ENCODE data around the gene ZNF554.
"Not testable (repeated sequence)": the region's sequence is repeated elsewhere in the genome, so short reads cannot be mapped to it uniquely, and the experiment has no call there.

ZNF554 gene

DNA sequence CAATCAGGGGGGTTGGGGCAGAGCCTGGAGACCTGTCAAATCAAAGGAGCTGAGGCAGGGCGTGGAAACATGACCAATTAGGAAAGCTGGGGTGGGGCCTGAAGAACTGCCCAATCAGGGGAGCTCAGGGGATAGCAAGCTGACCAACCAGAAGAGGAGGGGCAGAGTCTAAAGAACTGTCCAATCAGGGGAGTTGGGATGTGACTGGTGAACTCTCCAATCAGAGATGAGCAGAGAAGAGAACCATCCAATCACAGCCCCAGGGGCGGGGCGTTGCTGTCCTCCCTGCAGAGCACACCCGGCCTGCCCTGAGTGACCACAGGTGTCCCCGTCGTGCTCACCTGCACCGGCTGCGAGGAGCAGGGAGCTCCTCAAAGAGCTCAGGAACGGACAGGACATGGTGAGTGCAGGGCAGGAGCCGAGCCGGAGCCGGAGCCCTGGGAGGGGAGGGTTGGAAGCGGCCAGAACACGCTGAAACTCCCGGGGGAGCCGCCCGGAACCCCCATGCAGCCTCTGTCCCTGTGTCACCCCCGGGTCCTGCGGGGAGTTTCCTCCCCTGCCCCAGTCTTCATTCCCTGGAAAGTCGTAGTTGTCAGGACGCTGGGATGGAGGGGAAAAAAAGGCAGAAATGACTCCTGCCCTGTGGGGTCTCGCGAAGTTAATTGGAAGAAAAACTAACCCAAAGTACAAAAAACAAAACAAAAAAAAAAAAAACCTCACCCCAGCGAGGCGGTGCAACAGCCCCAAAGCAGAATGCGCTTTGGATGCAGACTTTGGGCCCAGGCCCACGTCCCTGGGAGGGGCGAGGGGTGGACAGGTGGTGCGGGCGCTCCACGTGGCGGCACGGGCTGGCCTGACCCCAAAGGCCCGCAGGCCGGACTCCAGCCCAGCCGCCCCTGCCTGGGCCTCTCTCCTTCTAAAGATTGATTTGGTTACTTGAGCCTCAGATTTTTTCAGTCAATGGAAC is 47.6 kb downstream of the ZNF554 start, which contains the start of gene ZNF556:
Gene ZNF556 (plus strand): TSS at position 311 of the 967 bp plus-strand sequence. CDS start 87 bp downstream, at position 398.
- no peak for DNase-seq (ENCODE audit: low read depth in 1 of 2, low spot score in 1 of 2)
- TF ChIP-seq, protein P1, sequence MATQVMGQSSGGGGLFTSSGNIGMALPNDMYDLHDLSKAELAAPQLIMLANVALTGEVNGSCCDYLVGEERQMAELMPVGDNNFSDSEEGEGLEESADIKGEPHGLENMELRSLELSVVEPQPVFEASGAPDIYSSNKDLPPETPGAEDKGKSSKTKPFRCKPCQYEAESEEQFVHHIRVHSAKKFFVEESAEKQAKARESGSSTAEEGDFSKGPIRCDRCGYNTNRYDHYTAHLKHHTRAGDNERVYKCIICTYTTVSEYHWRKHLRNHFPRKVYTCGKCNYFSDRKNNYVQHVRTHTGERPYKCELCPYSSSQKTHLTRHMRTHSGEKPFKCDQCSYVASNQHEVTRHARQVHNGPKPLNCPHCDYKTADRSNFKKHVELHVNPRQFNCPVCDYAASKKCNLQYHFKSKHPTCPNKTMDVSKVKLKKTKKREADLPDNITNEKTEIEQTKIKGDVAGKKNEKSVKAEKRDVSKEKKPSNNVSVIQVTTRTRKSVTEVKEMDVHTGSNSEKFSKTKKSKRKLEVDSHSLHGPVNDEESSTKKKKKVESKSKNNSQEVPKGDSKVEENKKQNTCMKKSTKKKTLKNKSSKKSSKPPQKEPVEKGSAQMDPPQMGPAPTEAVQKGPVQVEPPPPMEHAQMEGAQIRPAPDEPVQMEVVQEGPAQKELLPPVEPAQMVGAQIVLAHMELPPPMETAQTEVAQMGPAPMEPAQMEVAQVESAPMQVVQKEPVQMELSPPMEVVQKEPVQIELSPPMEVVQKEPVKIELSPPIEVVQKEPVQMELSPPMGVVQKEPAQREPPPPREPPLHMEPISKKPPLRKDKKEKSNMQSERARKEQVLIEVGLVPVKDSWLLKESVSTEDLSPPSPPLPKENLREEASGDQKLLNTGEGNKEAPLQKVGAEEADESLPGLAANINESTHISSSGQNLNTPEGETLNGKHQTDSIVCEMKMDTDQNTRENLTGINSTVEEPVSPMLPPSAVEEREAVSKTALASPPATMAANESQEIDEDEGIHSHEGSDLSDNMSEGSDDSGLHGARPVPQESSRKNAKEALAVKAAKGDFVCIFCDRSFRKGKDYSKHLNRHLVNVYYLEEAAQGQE (IDR thresholded peaks at IDR 0.05; ENCODE audit: insufficient replicate concordance, low read depth), result no peak
- TF ChIP-seq GABPA (IDR thresholded peaks at IDR 0.05; ENCODE audit: low read depth), result no peak
- TF ChIP-seq, protein P2, sequence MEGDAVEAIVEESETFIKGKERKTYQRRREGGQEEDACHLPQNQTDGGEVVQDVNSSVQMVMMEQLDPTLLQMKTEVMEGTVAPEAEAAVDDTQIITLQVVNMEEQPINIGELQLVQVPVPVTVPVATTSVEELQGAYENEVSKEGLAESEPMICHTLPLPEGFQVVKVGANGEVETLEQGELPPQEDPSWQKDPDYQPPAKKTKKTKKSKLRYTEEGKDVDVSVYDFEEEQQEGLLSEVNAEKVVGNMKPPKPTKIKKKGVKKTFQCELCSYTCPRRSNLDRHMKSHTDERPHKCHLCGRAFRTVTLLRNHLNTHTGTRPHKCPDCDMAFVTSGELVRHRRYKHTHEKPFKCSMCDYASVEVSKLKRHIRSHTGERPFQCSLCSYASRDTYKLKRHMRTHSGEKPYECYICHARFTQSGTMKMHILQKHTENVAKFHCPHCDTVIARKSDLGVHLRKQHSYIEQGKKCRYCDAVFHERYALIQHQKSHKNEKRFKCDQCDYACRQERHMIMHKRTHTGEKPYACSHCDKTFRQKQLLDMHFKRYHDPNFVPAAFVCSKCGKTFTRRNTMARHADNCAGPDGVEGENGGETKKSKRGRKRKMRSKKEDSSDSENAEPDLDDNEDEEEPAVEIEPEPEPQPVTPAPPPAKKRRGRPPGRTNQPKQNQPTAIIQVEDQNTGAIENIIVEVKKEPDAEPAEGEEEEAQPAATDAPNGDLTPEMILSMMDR (IDR thresholded peaks at IDR 0.05; ENCODE audit: insufficient read depth, low read length), result no peak
- no peak for TF ChIP-seq SPI1 (IDR thresholded peaks at IDR 0.05; ENCODE audit: borderline replicate concordance, low read depth)
- TF ChIP-seq POLR2AphosphoS5 (IDR thresholded peaks at IDR 0.05; ENCODE audit: low read depth), result no peak
- H3K27me3 ChIP-seq (ENCODE audit: insufficient read depth, poor library complexity, severe bottlenecking), result no peaks in the 10 kb centered on the region
- H3K27ac ChIP-seq (replicated peaks), result no peak within 1 kb of the TSS
- no peak within 1 kb of the TSS for H3K4me3 ChIP-seq (replicated peaks; ENCODE audit: insufficient read depth, low read length)

DNA sequence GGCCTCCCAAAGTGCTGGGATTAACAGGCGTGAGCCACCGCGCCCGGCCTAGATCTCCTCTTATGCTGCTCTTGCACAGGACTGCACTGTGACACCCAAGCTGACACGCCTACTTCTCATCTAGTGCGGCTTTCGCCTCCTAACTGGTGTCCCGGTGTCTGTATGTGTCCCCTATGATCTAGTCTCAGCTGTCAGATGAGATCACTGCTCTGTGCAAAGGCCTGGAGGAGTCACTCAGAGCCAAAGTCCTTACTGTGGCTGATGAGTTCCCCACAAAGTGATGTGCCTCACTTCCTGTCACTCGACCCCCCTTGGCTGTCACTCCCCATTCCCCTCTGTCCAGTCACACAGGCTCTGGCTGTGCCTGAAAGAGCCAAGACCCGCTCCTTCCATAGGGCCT is 50.0 kb downstream of the ZNF554 start:
- no peak overlapping the region for H3K27ac ChIP-seq (replicated peaks)
- no peak overlapping the region for H3K4me3 ChIP-seq (replicated peaks; ENCODE audit: insufficient read depth, low read length)
- TF ChIP-seq POLR2AphosphoS5 (IDR thresholded peaks at IDR 0.05; ENCODE audit: low read depth), result no peak
- TF ChIP-seq GABPA (IDR thresholded peaks at IDR 0.05; ENCODE audit: low read depth), result no peak
- TF ChIP-seq, protein P1 (IDR thresholded peaks at IDR 0.05; ENCODE audit: insufficient replicate concordance, low read depth), result no peak
- TF ChIP-seq, protein P2 (IDR thresholded peaks at IDR 0.05; ENCODE audit: insufficient read depth, low read length), result no peak
- TF ChIP-seq SPI1 (IDR thresholded peaks at IDR 0.05; ENCODE audit: borderline replicate concordance, low read depth), result no peak
- H3K27me3 ChIP-seq (ENCODE audit: insufficient read depth, poor library complexity, severe bottlenecking), result no peaks in the 10 kb centered on the region
- DNase-seq (ENCODE audit: low read depth in 1 of 2, low spot score in 1 of 2), result no peak

DNA sequence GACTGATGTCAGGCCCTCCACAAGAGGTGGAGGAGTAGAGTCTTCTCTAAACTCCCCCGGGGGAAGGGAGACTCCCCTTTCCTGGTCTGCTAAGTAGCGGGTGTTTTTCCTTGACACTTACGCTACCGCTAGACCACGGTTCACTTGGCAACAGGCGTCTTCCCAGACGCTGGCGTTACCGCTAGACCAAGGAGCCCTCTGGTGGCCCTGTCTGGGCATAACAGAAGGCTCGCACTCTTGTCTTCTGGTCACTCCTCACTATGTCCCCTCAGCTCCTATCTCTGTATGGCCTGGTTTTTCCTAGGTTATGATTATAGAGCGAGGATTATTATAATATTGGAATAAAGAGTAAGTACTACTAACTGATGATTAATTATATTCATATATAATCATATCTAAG is 52.5 kb downstream of the ZNF554 start:
- H3K27ac ChIP-seq (replicated peaks); DNase-seq (ENCODE audit: low read depth in 1 of 2, low spot score in 1 of 2); H3K27me3 ChIP-seq (ENCODE audit: insufficient read depth, poor library complexity, severe bottlenecking); H3K4me3 ChIP-seq (replicated peaks; ENCODE audit: insufficient read depth, low read length): not testable (repeated sequence)

DNA sequence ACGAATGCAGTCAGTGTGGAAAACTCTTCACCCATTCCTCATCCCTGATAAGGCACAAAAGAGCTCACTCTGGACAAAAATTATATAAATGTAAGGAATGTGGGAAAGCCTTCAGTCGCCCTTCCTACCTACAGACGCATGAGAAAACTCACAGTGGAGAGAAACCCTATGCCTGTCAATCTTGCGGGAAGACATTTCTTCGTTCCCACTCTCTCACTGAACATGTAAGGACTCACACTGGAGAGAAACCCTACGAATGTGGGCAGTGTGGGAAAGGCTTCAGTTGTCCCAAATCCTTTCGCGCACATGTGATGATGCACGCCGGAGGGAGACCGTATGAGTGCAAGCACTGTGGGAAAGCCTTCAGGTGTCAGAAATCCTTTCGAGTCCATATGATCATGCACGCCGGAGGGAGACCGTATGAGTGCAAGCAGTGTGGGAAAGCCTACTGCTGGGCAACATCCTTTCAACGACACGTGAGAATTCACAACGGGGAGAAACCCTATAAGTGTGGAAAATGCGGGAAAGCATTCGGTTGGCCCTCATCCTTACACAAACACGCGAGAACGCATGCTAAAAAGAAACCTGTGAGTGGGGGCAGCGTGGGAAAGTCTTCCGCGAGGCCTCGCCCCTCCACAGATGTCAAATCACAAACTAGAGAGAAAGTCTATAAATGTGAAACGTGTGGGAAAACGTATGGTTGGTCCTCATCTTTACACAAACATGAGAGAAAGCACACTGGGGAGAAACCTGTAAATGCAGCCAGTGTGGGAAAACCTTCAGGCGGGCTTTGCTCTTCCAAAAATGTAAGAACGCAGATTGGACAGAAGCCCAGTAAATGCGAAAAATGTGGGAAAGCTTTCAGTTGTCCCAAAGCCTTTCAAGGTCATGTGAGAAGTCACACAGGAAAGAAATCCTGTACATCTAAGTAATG is 58.0 kb downstream of the ZNF554 start:
- no peaks in the 10 kb centered on the region for H3K27me3 ChIP-seq (ENCODE audit: insufficient read depth, poor library complexity, severe bottlenecking)
- H3K4me3 ChIP-seq (replicated peaks; ENCODE audit: insufficient read depth, low read length), result no peak overlapping the region
- no peak overlapping the region for H3K27ac ChIP-seq (replicated peaks)
- DNase-seq (ENCODE audit: low read depth in 1 of 2, low spot score in 1 of 2), result no peak
- no peak for TF ChIP-seq GABPA (IDR thresholded peaks at IDR 0.05; ENCODE audit: low read depth)
- TF ChIP-seq, protein P2 (IDR thresholded peaks at IDR 0.05; ENCODE audit: insufficient read depth, low read length), result no peak
- TF ChIP-seq SPI1 (IDR thresholded peaks at IDR 0.05; ENCODE audit: borderline replicate concordance, low read depth), result no peak
- TF ChIP-seq POLR2AphosphoS5 (IDR thresholded peaks at IDR 0.05; ENCODE audit: low read depth), result no peak
- TF ChIP-seq, protein P1 (IDR thresholded peaks at IDR 0.05; ENCODE audit: insufficient replicate concordance, low read depth), result no peak
